Lower leg skin (tissue), 3 donors: Measurements from ENCODE around the gene CSNK1G1.

Source experiments
- POLR2A ChIP-seq, 2 donors: fragments of 450-650 bp; IDR thresholded peaks; one replicate each; pipeline ENCODE4 v1.6.1; 2016 to 2017; ENCODE audit warnings: antibody characterized with exemption in 2 of 2, mild to moderate bottlenecking in 1 of 2, moderate library complexity in 1 of 2
- TF ChIP-seq, protein P1 (sequence below), 3 donors: fragments of 450-650 bp; IDR thresholded peaks; one replicate each; pipeline ENCODE4 v1.5.1; 2016; ENCODE audit warnings: antibody characterized with exemption in 3 of 3, mild to moderate bottlenecking in 3 of 3, moderate library complexity in 2 of 3

- TF ChIP-seq, protein P1, sequence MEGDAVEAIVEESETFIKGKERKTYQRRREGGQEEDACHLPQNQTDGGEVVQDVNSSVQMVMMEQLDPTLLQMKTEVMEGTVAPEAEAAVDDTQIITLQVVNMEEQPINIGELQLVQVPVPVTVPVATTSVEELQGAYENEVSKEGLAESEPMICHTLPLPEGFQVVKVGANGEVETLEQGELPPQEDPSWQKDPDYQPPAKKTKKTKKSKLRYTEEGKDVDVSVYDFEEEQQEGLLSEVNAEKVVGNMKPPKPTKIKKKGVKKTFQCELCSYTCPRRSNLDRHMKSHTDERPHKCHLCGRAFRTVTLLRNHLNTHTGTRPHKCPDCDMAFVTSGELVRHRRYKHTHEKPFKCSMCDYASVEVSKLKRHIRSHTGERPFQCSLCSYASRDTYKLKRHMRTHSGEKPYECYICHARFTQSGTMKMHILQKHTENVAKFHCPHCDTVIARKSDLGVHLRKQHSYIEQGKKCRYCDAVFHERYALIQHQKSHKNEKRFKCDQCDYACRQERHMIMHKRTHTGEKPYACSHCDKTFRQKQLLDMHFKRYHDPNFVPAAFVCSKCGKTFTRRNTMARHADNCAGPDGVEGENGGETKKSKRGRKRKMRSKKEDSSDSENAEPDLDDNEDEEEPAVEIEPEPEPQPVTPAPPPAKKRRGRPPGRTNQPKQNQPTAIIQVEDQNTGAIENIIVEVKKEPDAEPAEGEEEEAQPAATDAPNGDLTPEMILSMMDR (IDR thresholded peaks at IDR 0.05), result no peak
- no peak for TF ChIP-seq POLR2A (IDR thresholded peaks at IDR 0.05)
Observed at GRCh38 chr15:64155802-64156651, 199.9 kb downstream of the CSNK1G1 start.
